K562 (cell line): Measurements from ENCODE around the gene RASL12. TPM values are rescaled to one million over a fixed set of nuclear protein-coding genes. Genes with fewer than 3 reads are reported as not detected.
A peak's percentile ranks its signal among the peaks of the same experiment; 100 is the strongest.

Source experiments
- C11orf30 ChIP-seq: fragments of 450-650 bp; IDR thresholded peaks from 2 replicates; pipeline ENCODE4 v1.6.1; 2016; ENCODE audit warnings: low read depth, mild to moderate bottlenecking
- DEAF1 ChIP-seq: fragments of 450-650 bp; formaldehyde crosslinking; IDR thresholded peaks from 2 replicates; pipeline ENCODE4 v1.4.0; 2020; ENCODE audit warnings: mild to moderate bottlenecking, moderate library complexity
- ELF4 ChIP-seq: fragments of 450-650 bp; formaldehyde crosslinking; IDR thresholded peaks from 2 replicates; pipeline ENCODE4 v1.4.0; 2022; ENCODE audit warnings: missing genetic modification characterization
- HES1 ChIP-seq: fragments of 450-650 bp; IDR thresholded peaks from 2 replicates; pipeline ENCODE4 v1.6.1; 2016; ENCODE audit warnings: low read depth, mild to moderate bottlenecking, moderate library complexity
- NFIX ChIP-seq: fragments of 250-450 bp; sonication (Bioruptor Pico); IDR thresholded peaks from 2 replicates; pipeline ENCODE4 v1.4.0; 2020; ENCODE audit warnings: low read depth, mild to moderate bottlenecking, moderate library complexity
- PHB2 ChIP-seq: fragments of 450-650 bp; IDR thresholded peaks from 2 replicates; pipeline ENCODE4 v1.6.1; 2017; ENCODE audit warnings: low read depth
- RCOR1 ChIP-seq, 2 experiments: IDR thresholded peaks; 2 replicates each; pipeline ENCODE4 v1.6.1; 2012; ENCODE audit warnings: low read depth in 2 of 2, low read length in 2 of 2, borderline replicate concordance in 1 of 2, improper control_type of control experiment in 1 of 2
- SMARCE1 ChIP-seq: fragments of 450-650 bp; IDR thresholded peaks from 2 replicates; pipeline ENCODE4 v1.7.1; 2016; ENCODE audit warnings: mild to moderate bottlenecking
- SRSF9 ChIP-seq: fragments of 200-400 bp; formaldehyde crosslinking; IDR thresholded peaks from 2 replicates; pipeline ENCODE4 v1.6.1; 2017; ENCODE audit warnings: low read depth, low read length, borderline replicate concordance
- TAL1 ChIP-seq: fragments of 450-650 bp; IDR thresholded peaks from 2 replicates; pipeline ENCODE4 v1.6.1; 2016; ENCODE audit warnings: mild to moderate bottlenecking
- TFAP4 ChIP-seq: sonication (generic); formaldehyde crosslinking; IDR thresholded peaks from 2 replicates; pipeline ENCODE4 v1.8.0; 2022; ENCODE audit warnings: missing genetic modification reagents, mild to moderate bottlenecking, moderate library complexity, borderline replicate concordance
- YY1 ChIP-seq, 3 experiments: IDR thresholded peaks; 2 replicates each; pipeline ENCODE4 v1.6.1; 2011; ENCODE audit warnings: low read length in 2 of 3, mild to moderate bottlenecking in 2 of 3, moderate library complexity in 2 of 3, borderline replicate concordance in 1 of 3, control low read depth in 1 of 3, low read depth in 1 of 3; ENCODE audit not compliant: insufficient read depth in 3 of 3, insufficient replicate concordance in 2 of 3, control insufficient read depth in 1 of 3, insufficient read length in 1 of 3; ENCODE audit errors: extremely low read depth in 1 of 3
- ZNF12 ChIP-seq: sonication (generic); formaldehyde crosslinking; IDR thresholded peaks from 2 replicates; pipeline ENCODE4 v1.4.0; 2020; ENCODE audit warnings: mild to moderate bottlenecking, missing genetic modification reagents
- polyA plus RNA-seq, 8 experiments: library from polyadenylated mRNA; depleted of rRNA in 4 of 8; stranded (reverse) in 5 of 8; unstranded in 3 of 8; fragments of >200 nt; fragmentation: Nextera tagmentation in 2 of 8; fragmentation: Illumina TruSeq in 1 of 8; extraction: Ambion mirVana in 2 of 8; extraction: Trizol in 1 of 8; gene quantifications; 2 replicates each; pipeline versions ENCODE4 v1.2.1 to v1.2.3, GENCODE V29; 2011 to 2014; ENCODE audit warnings: inconsistent platforms in 1 of 8, missing spikeins in 1 of 8
- total RNA-seq, 7 experiments: library from RNA; depleted of rRNA in 6 of 7; stranded (reverse); fragments of >200 nt in 6 of 7; fragmentation: Illumina TruSeq in 2 of 7; extraction: Trizol in 2 of 7; gene quantifications; 2 replicates each; pipeline versions ENCODE4 v1.2.1 to v1.2.3, GENCODE V29; 2011 to 2021; ENCODE audit warnings: low replicate concordance in 1 of 7
- TF ChIP-seq, protein P1 (sequence below): fragments of 450-650 bp; IDR thresholded peaks from 2 replicates; pipeline ENCODE4 v1.6.1; 2017; ENCODE audit warnings: antibody characterized with exemption, mild to moderate bottlenecking
- TF ChIP-seq, protein P2 (sequence below), 3 experiments: IDR thresholded peaks in 2 of 3; conservative IDR thresholded peaks in 1 of 3; 2 replicates each; pipeline ENCODE4 v1.5.1; 2011 to 2012; ENCODE audit warnings: low read length in 3 of 3, mild to moderate bottlenecking in 3 of 3, control low read depth in 2 of 3, improper control_type of control experiment in 1 of 3, inconsistent platforms in 1 of 3, low read depth in 1 of 3, mixed read lengths in 1 of 3, moderate library complexity in 1 of 3; ENCODE audit not compliant: insufficient read depth in 2 of 3

The RASL12 gene
- total and polyA plus RNA-seq, 9 of the 15 experiments (the other 6 are each of a cell fraction or from before 2014, with no cell fraction given) = not detected

GRCh38 chr15:65054333-65055200 lies 13.2 kb downstream of the RASL12 start (continued):
- TF ChIP-seq, protein P1, sequence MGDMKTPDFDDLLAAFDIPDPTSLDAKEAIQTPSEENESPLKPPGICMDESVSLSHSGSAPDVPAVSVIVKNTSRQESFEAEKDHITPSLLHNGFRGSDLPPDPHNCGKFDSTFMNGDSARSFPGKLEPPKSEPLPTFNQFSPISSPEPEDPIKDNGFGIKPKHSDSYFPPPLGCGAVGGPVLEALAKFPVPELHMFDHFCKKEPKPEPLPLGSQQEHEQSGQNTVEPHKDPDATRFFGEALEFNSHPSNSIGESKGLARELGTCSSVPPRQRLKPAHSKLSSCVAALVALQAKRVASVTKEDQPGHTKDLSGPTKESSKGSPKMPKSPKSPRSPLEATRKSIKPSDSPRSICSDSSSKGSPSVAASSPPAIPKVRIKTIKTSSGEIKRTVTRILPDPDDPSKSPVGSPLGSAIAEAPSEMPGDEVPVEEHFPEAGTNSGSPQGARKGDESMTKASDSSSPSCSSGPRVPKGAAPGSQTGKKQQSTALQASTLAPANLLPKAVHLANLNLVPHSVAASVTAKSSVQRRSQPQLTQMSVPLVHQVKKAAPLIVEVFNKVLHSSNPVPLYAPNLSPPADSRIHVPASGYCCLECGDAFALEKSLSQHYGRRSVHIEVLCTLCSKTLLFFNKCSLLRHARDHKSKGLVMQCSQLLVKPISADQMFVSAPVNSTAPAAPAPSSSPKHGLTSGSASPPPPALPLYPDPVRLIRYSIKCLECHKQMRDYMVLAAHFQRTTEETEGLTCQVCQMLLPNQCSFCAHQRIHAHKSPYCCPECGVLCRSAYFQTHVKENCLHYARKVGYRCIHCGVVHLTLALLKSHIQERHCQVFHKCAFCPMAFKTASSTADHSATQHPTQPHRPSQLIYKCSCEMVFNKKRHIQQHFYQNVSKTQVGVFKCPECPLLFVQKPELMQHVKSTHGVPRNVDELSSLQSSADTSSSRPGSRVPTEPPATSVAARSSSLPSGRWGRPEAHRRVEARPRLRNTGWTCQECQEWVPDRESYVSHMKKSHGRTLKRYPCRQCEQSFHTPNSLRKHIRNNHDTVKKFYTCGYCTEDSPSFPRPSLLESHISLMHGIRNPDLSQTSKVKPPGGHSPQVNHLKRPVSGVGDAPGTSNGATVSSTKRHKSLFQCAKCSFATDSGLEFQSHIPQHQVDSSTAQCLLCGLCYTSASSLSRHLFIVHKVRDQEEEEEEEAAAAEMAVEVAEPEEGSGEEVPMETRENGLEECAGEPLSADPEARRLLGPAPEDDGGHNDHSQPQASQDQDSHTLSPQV = no peak
- TF ChIP-seq TFAP4 (CRISPR knock-in tag) (peak; percentile 72), PHB2 (no peak), DEAF1 (CRISPR knock-in tag) (peak; percentile 58), YY1 (IDR thresholded peaks at IDR 0.05; ENCODE audit: borderline replicate concordance in 1 of 3, control insufficient read depth in 1 of 3, extremely low read depth in 1 of 3, insufficient read depth in 3 of 3, insufficient read length in 1 of 3, insufficient replicate concordance in 2 of 3, low read depth in 1 of 3, low read length in 2 of 3) (peak in 1 of 3 experiments; percentile 27), SMARCE1 (no peak), TAL1 (no peak), SRSF9 (no peak), RCOR1 (IDR thresholded peaks at IDR 0.05; ENCODE audit: borderline replicate concordance in 1 of 2, low read depth in 2 of 2, low read length in 2 of 2) (0 out of 4 replicates have a peak, but pooled peaks of 1 of the 2 experiments have one; percentile 32), HES1 (no peak), C11orf30 (no peak), NFIX (CRISPR knock-in tag) (no peak), ZNF12 (CRISPR knock-in tag) (no peak), ELF4 (CRISPR knock-in tag) (no peak)
- TF ChIP-seq, protein P2, sequence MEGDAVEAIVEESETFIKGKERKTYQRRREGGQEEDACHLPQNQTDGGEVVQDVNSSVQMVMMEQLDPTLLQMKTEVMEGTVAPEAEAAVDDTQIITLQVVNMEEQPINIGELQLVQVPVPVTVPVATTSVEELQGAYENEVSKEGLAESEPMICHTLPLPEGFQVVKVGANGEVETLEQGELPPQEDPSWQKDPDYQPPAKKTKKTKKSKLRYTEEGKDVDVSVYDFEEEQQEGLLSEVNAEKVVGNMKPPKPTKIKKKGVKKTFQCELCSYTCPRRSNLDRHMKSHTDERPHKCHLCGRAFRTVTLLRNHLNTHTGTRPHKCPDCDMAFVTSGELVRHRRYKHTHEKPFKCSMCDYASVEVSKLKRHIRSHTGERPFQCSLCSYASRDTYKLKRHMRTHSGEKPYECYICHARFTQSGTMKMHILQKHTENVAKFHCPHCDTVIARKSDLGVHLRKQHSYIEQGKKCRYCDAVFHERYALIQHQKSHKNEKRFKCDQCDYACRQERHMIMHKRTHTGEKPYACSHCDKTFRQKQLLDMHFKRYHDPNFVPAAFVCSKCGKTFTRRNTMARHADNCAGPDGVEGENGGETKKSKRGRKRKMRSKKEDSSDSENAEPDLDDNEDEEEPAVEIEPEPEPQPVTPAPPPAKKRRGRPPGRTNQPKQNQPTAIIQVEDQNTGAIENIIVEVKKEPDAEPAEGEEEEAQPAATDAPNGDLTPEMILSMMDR (IDR thresholded peaks at IDR 0.05 in 2 of 3, conservative IDR thresholded peaks at IDR 0.05 in 1 of 3; ENCODE audit: insufficient read depth in 2 of 3, low read depth in 1 of 3, low read length in 3 of 3) = peak; percentile 93 to 94 (median 93)
